Measurements from ENCODE around the gene LRP5.

LRP5 gene

GRCh38 chr11:68266936-68267880 lies 45.2 kb upstream of the LRP5 start:
- H3K27ac ChIP-seq (ENCODE audit: insufficient read depth in 1 of 2, low read depth in 1 of 2, low read length in 2 of 2, poor library complexity in 1 of 2, severe bottlenecking in 2 of 2): no peak overlapping the region
- WGBS (ENCODE audit: insufficient coverage): 97% methylated on average over 12 of the region's 12 CpGs
- CTCF ChIA-PET: interaction anchor here (0.9 to 3.7 kb wide), 3 partner anchors 10 to 30 kb away, joined by 3 to 34 read pairs (median 18); no protein-coding TSS in a partner anchor

GRCh38 chr11:68267881-68268240 lies 44.5 kb upstream of the LRP5 start:
- 97% methylated on average over 6 of the region's 6 CpGs for WGBS (ENCODE audit: insufficient coverage)
- Histone ChIP-seq H3K36me3 (ENCODE audit: control insufficient read depth in 4 of 4, insufficient read depth in 4 of 4, low read length in 3 of 4) (peaks cover 2 to 41% (median 21%) of the 10 kb centered on the region in 4 experiments), H3K9me3 (ENCODE audit: control extremely low read depth in 1 of 5, control insufficient read depth in 4 of 5, insufficient read depth in 2 of 5, low read depth in 1 of 5, low read length in 4 of 5) (no peaks in the 10 kb centered on the region), H3K27me3 (replicated peaks in 2 of 5; ENCODE audit: control insufficient read depth in 4 of 5, insufficient read depth in 5 of 5, low read length in 4 of 5) (no peaks in the 10 kb centered on the region), H3K4me1 (ENCODE audit: control extremely low read depth in 1 of 4, control insufficient read depth in 4 of 4, insufficient read depth in 4 of 4, low read length in 3 of 4) (peaks cover 5 to 22% (median 17%) of the 10 kb centered on the region in 4 experiments), H3K27ac (ENCODE audit: insufficient read depth in 1 of 2, low read depth in 1 of 2, low read length in 2 of 2, poor library complexity in 1 of 2, severe bottlenecking in 2 of 2) (no peak overlapping the region), H3K4me3 (ENCODE audit: control insufficient read depth in 1 of 7, extremely low read depth in 1 of 7, insufficient read depth in 4 of 7, low read depth in 2 of 7, low read length in 6 of 7) (no peak overlapping the region)
- ChIA-PET POLR2A (no interaction called here), CTCF (interaction anchor here (3.6 to 3.7 kb wide), 2 partner anchors 11 to 30 kb away, joined by 18 to 34 read pairs; no protein-coding TSS in a partner anchor)
- no peak for DNase-seq

More at GRCh38 chr11:68266936-68267880, 45.2 kb upstream of the LRP5 start:
- Histone ChIP-seq H3K36me3 (ENCODE audit: control insufficient read depth in 4 of 4, insufficient read depth in 4 of 4, low read length in 3 of 4) (peaks cover 2 to 47% (median 28%) of the 10 kb centered on the region in 4 experiments), H3K27me3 (replicated peaks in 2 of 5; ENCODE audit: control insufficient read depth in 4 of 5, insufficient read depth in 5 of 5, low read length in 4 of 5) (no peaks in the 10 kb centered on the region), H3K9me3 (ENCODE audit: control extremely low read depth in 1 of 5, control insufficient read depth in 4 of 5, insufficient read depth in 2 of 5, low read depth in 1 of 5, low read length in 4 of 5) (no peaks in the 10 kb centered on the region), H3K4me3 (ENCODE audit: control insufficient read depth in 1 of 7, extremely low read depth in 1 of 7, insufficient read depth in 4 of 7, low read depth in 2 of 7, low read length in 6 of 7) (no peak overlapping the region), H3K4me1 (ENCODE audit: control extremely low read depth in 1 of 4, control insufficient read depth in 4 of 4, insufficient read depth in 4 of 4, low read length in 3 of 4) (peaks cover 4 to 17% (median 12%) of the 10 kb centered on the region in 4 experiments)
- POLR2A ChIA-PET: no interaction called here
- DNase-seq: no peak

GRCh38 chr11:68269414-68270081 lies 42.8 kb upstream of the LRP5 start:
- Histone ChIP-seq H3K4me3 (ENCODE audit: control insufficient read depth in 1 of 7, extremely low read depth in 1 of 7, insufficient read depth in 4 of 7, low read depth in 2 of 7, low read length in 6 of 7) (no peak overlapping the region), H3K36me3 (ENCODE audit: control insufficient read depth in 4 of 4, insufficient read depth in 4 of 4, low read length in 3 of 4) (peaks cover 0 to 29% (median 14%) of the 10 kb centered on the region in 4 experiments), H3K4me1 (ENCODE audit: control extremely low read depth in 1 of 4, control insufficient read depth in 4 of 4, insufficient read depth in 4 of 4, low read length in 3 of 4) (peaks cover 8 to 28% (median 19%) of the 10 kb centered on the region in 4 experiments), H3K27me3 (replicated peaks in 2 of 5; ENCODE audit: control insufficient read depth in 4 of 5, insufficient read depth in 5 of 5, low read length in 4 of 5) (no peaks in the 10 kb centered on the region), H3K9me3 (ENCODE audit: control extremely low read depth in 1 of 5, control insufficient read depth in 4 of 5, insufficient read depth in 2 of 5, low read depth in 1 of 5, low read length in 4 of 5) (no peaks in the 10 kb centered on the region), H3K27ac (ENCODE audit: insufficient read depth in 1 of 2, low read depth in 1 of 2, low read length in 2 of 2, poor library complexity in 1 of 2, severe bottlenecking in 2 of 2) (no peak overlapping the region)
- no peak for DNase-seq
- WGBS (ENCODE audit: insufficient coverage): 97% methylated on average over 7 of the region's 10 CpGs
- CTCF ChIA-PET: interaction anchor here (1.4 to 6.3 kb wide), 4 partner anchors 10 to 37 kb away, joined by 3 to 93 read pairs (median 31); no protein-coding TSS in a partner anchor
- POLR2A ChIA-PET: no interaction called here

GRCh38 chr11:68270196-68271022 lies 42.0 kb upstream of the LRP5 start:
- Histone ChIP-seq H3K4me3 (ENCODE audit: control insufficient read depth in 1 of 7, extremely low read depth in 1 of 7, insufficient read depth in 4 of 7, low read depth in 2 of 7, low read length in 6 of 7) (peak overlapping the region in 4 of 7 experiments; percentile 68 to 89 (median 81)), H3K9me3 (ENCODE audit: control extremely low read depth in 1 of 5, control insufficient read depth in 4 of 5, insufficient read depth in 2 of 5, low read depth in 1 of 5, low read length in 4 of 5) (no peaks in the 10 kb centered on the region), H3K4me1 (ENCODE audit: control extremely low read depth in 1 of 4, control insufficient read depth in 4 of 4, insufficient read depth in 4 of 4, low read length in 3 of 4) (peaks cover 8 to 28% (median 19%) of the 10 kb centered on the region in 4 experiments), H3K36me3 (ENCODE audit: control insufficient read depth in 4 of 4, insufficient read depth in 4 of 4, low read length in 3 of 4) (peaks cover 0 to 22% (median 12%) of the 10 kb centered on the region in 4 experiments), H3K27me3 (replicated peaks in 2 of 5; ENCODE audit: control insufficient read depth in 4 of 5, insufficient read depth in 5 of 5, low read length in 4 of 5) (no peaks in the 10 kb centered on the region), H3K27ac (ENCODE audit: insufficient read depth in 1 of 2, low read depth in 1 of 2, low read length in 2 of 2, poor library complexity in 1 of 2, severe bottlenecking in 2 of 2) (peak overlapping the region in 1 of 2 experiments; percentile 85)
- WGBS (ENCODE audit: insufficient coverage): 83% methylated on average over 6 of the region's 8 CpGs
- ChIA-PET CTCF (interaction anchor here (0.9 to 6.3 kb wide), 12 partner anchors 11 to 113 kb away, joined by 3 to 93 read pairs (median 4); no protein-coding TSS in a partner anchor), POLR2A (interaction anchor here (0.7 to 1.0 kb wide), 3 partner anchors 13 to 492 kb away, joined by 4 to 7 read pairs (median 5); no protein-coding TSS in a partner anchor)
- DNase-seq: no peak

DNA sequence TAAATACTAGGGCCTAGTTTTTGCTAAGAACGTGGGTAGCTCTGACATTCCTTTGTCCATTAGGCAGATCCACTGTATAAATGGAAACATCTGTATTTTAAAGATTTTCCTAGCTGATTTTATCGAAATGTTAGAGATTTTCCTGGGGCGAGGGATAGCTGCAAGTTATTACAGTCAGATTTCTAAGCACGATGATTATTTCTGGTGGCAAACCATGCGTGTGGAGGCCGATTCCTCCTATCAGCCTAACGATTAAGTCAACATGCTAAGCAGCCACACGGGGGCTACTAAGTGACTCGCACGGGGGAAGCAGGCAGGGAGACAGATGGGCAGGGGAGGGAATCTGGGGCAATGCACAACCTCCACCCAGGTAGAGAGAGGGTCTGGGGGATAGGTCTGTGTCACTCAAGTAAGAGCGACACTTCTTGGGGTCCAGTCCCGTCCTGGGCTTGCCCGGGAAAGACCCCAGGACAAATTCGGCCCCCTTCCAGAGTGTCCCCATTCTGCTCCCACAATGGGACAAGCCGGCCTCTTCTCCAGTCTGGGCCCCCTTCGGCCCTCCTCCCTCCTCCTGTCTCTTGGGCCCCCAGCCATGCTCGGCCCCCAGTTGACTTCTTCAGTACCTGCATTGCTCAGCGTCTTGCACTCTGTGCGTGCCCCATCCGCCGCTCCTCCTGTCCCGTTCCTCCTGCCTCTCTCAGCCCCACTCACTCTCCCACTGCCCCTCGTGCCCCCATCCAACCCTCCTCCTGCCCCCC lies 41.2 kb upstream of the LRP5 start:
- Histone ChIP-seq H3K27me3 (replicated peaks in 2 of 5; ENCODE audit: control insufficient read depth in 4 of 5, insufficient read depth in 5 of 5, low read length in 4 of 5) (no peaks in the 10 kb centered on the region), H3K36me3 (ENCODE audit: control insufficient read depth in 4 of 4, insufficient read depth in 4 of 4, low read length in 3 of 4) (peaks cover 0 to 15% (median 7%) of the 10 kb centered on the region in 4 experiments), H3K4me3 (ENCODE audit: control insufficient read depth in 1 of 7, extremely low read depth in 1 of 7, insufficient read depth in 4 of 7, low read depth in 2 of 7, low read length in 6 of 7) (peak overlapping the region; percentile 68 to 89 (median 81)), H3K27ac (ENCODE audit: insufficient read depth in 1 of 2, low read depth in 1 of 2, low read length in 2 of 2, poor library complexity in 1 of 2, severe bottlenecking in 2 of 2) (peak overlapping the region; percentile 66 to 85), H3K4me1 (ENCODE audit: control extremely low read depth in 1 of 4, control insufficient read depth in 4 of 4, insufficient read depth in 4 of 4, low read length in 3 of 4) (peaks cover 8 to 28% (median 19%) of the 10 kb centered on the region in 4 experiments), H3K9me3 (ENCODE audit: control extremely low read depth in 1 of 5, control insufficient read depth in 4 of 5, insufficient read depth in 2 of 5, low read depth in 1 of 5, low read length in 4 of 5) (no peaks in the 10 kb centered on the region)
- 3% methylated on average over 20 of the region's 23 CpGs for WGBS (ENCODE audit: insufficient coverage)
- DNase-seq: peak; percentile 81 to 93 (median 91)
- ChIA-PET POLR2A (interaction anchor here (0.7 to 1.0 kb wide), 5 partner anchors 11 to 491 kb away, joined by 4 to 8 read pairs (median 5); no protein-coding TSS in a partner anchor), CTCF (interaction anchor here (0.9 to 6.3 kb wide), 15 partner anchors 12 to 112 kb away, joined by 3 to 93 read pairs (median 4); no protein-coding TSS in a partner anchor)
